Putamen (tissue), 1 donor: ENCODE data around the gene STT3A.

Experiments used
- DNase-seq: peaks from one replicate; pipeline ENCODE4 v3.0.0-alpha.2; 2016; ENCODE audit warnings: low spot score

Gene STT3A

GRCh38 chr11:125588505-125588904 is 4.1 kb upstream of the STT3A start:
- DNase-seq: no peak

GRCh38 chr11:125591649-125592304 is 875 bp upstream of the STT3A start:
- DNase-seq: no peak

- DNase-seq: no peak
These were observed 615 bp downstream of the STT3A start for GRCh38 chr11:125593114-125593820.

GRCh38 chr11:125594958-125595357 is 2.3 kb downstream of the STT3A start:
- DNase-seq: no peak

GRCh38 chr11:125600663-125601062 is 8.0 kb downstream of the STT3A start:
- no peak for DNase-seq

- DNase-seq: no peak
These were observed 10.6 kb downstream of the STT3A start for GRCh38 chr11:125603207-125603606.

GRCh38 chr11:125605417-125605816 is 12.8 kb downstream of the STT3A start:
- DNase-seq: no peak

GRCh38 chr11:125609545-125609944 is 16.9 kb downstream of the STT3A start:
- DNase-seq: no peak

GRCh38 chr11:125618383-125618782 is 25.7 kb downstream of the STT3A start:
- DNase-seq: no peak

- DNase-seq: no peak
These were observed 29.3 kb downstream of the STT3A start for GRCh38 chr11:125621995-125622394.

- no peak for DNase-seq
These were observed 30.4 kb downstream of the STT3A start for GRCh38 chr11:125623064-125623463.

GRCh38 chr11:125624756-125625213 is 32.1 kb downstream of the STT3A start, which contains the start of gene CHEK1:
Gene CHEK1, plus strand, starts transcription at chr11:125625163. Its CDS starts 1,606 bp downstream, at chr11:125626769.
- DNase-seq: no peak

- no peak for DNase-seq
These were observed 32.6 kb downstream of the STT3A start for GRCh38 chr11:125625225-125625629.

GRCh38 chr11:125625630-125626287 is 33.1 kb downstream of the STT3A start:
- peak; percentile 86 for DNase-seq

- peak; percentile 9 for DNase-seq
These were observed 33.8 kb downstream of the STT3A start for GRCh38 chr11:125626288-125626950.

- no peak for DNase-seq
These were observed 34.7 kb downstream of the STT3A start for GRCh38 chr11:125627236-125627910.

- DNase-seq: no peak
These were observed 45.2 kb downstream of the STT3A start for GRCh38 chr11:125637840-125638239.

- DNase-seq: no peak
These were observed 45.7 kb downstream of the STT3A start for GRCh38 chr11:125638315-125638714.

GRCh38 chr11:125645871-125646270 is 53.2 kb downstream of the STT3A start:
- no peak for DNase-seq

GRCh38 chr11:125649465-125650166 is 57.0 kb downstream of the STT3A start:
- DNase-seq: no peak

- DNase-seq: no peak
These were observed 70.0 kb downstream of the STT3A start for GRCh38 chr11:125662689-125663088.
